ENCODE data around the gene PRELID1. TPM values are rescaled to one million over a fixed set of nuclear protein-coding genes. Genes with fewer than 3 reads are reported as not detected.

Gene PRELID1
- total RNA-seq, 6 experiments from 2014 or later = 64.1 to 116 (median 84.4) TPM

GRCh38 chr5:177299697-177300096 lies 3.9 kb upstream of the PRELID1 start:
- DNase-seq (no peak), ATAC-seq (no peak)
- 82% methylated on average over 5 of the region's 9 CpGs for WGBS (ENCODE audit: insufficient coverage, low coverage, low lambda C conversion rate, missing lambda C conversion rate)
- peaks cover 0 to 28% (median 11%) of the 10 kb centered on the region in 4 donors for H3K4me1 ChIP-seq
- intact Hi-C loops (cut with DNase I) = no loop called here
- H3K9me3 ChIP-seq = no peaks in the 10 kb centered on the region
- no peak for TF ChIP-seq CTCF (IDR thresholded peaks at IDR 0.05)
- TF ChIP-seq POLR2A (IDR thresholded peaks at IDR 0.05) = no peak
- H3K27me3 ChIP-seq = no peaks in the 10 kb centered on the region
- no peak overlapping the region for H3K4me3 ChIP-seq
- H3K36me3 ChIP-seq = peaks cover 0 to 15% (median 5%) of the 10 kb centered on the region in 4 donors
- H3K27ac ChIP-seq = peak overlapping the region; percentile 16 to 98 (median 84)

- TF ChIP-seq POLR2A (IDR thresholded peaks at IDR 0.05) = no peak
- TF ChIP-seq CTCF (IDR thresholded peaks at IDR 0.05) = no peak
- WGBS (ENCODE audit: insufficient coverage, low coverage, low lambda C conversion rate, missing lambda C conversion rate) = no CpG with 5 or more reads among the region's 4 CpGs
- Histone ChIP-seq H3K27ac (peak overlapping the region in 2 of 3 donors; percentile 84 to 98), H3K27me3 (no peaks in the 10 kb centered on the region), H3K36me3 (peaks cover 0 to 13% (median 2%) of the 10 kb centered on the region in 4 donors), H3K4me3 (no peak overlapping the region), H3K9me3 (no peaks in the 10 kb centered on the region), H3K4me1 (peaks cover 0 to 35% (median 14%) of the 10 kb centered on the region in 4 donors)
- intact Hi-C loops (cut with DNase I) = no loop called here
- DNase-seq = peak in 2 of 3 donors; percentile 63 to 66
- ATAC-seq = peak; percentile 22 to 59 (median 34)
These were observed 3.2 kb upstream of the PRELID1 start for GRCh38 chr5:177300236-177300880.

GRCh38 chr5:177300951-177301350 lies 2.6 kb upstream of the PRELID1 start:
- H3K4me1 ChIP-seq = peaks cover 0 to 37% (median 15%) of the 10 kb centered on the region in 4 donors
- intact Hi-C loops (cut with DNase I) = no loop called here
- WGBS (ENCODE audit: insufficient coverage, low coverage, low lambda C conversion rate, missing lambda C conversion rate) = 100% methylated on average over 2 of the region's 2 CpGs

GRCh38 chr5:177301503-177302165 lies 2.0 kb upstream of the PRELID1 start:
- Histone ChIP-seq H3K36me3 (peaks cover 0 to 17% (median 2%) of the 10 kb centered on the region in 4 donors), H3K27me3 (no peaks in the 10 kb centered on the region), H3K27ac (peak overlapping the region; percentile 76 to 98 (median 84)), H3K4me1 (peaks cover 0 to 37% (median 15%) of the 10 kb centered on the region in 4 donors), H3K9me3 (no peaks in the 10 kb centered on the region), H3K4me3 (no peak overlapping the region)
- no CpG with 5 or more reads among the region's 7 CpGs for WGBS (ENCODE audit: insufficient coverage, low coverage, low lambda C conversion rate, missing lambda C conversion rate)
- peak; percentile 61 for TF ChIP-seq POLR2A (IDR thresholded peaks at IDR 0.05)
- TF ChIP-seq CTCF (IDR thresholded peaks at IDR 0.05) = no peak
- DNase-seq = peak; percentile 91 to 93 (median 92)
- intact Hi-C loops (cut with DNase I) = no loop called here
- peak; percentile 59 to 72 (median 67) for ATAC-seq

More at GRCh38 chr5:177300951-177301350, 2.6 kb upstream of the PRELID1 start:
- ATAC-seq (no peak), DNase-seq (no peak)
- no peaks in the 10 kb centered on the region for H3K9me3 ChIP-seq
- no peaks in the 10 kb centered on the region for H3K27me3 ChIP-seq
- peaks cover 0 to 13% (median 0%) of the 10 kb centered on the region in 4 donors for H3K36me3 ChIP-seq
- peak overlapping the region; percentile 76 to 98 (median 84) for H3K27ac ChIP-seq
- H3K4me3 ChIP-seq = no peak overlapping the region
- TF ChIP-seq CTCF (IDR thresholded peaks at IDR 0.05) (no peak), POLR2A (IDR thresholded peaks at IDR 0.05) (no peak)
